Fibroblast of villous mesenchyme (primary cell): Measurements from ENCODE around the gene SLAIN1. TPM values are rescaled to one million over a fixed set of nuclear protein-coding genes. Genes with fewer than 3 reads are reported as not detected.

Source experiments
- DNase-seq: peaks from one replicate; pipeline ENCODE4 v3.0.0-alpha.2; 2010; ENCODE audit warnings: low read depth
- H3K4me3 ChIP-seq: 2 replicates; pipeline ENCODE4 v1.5.1; 2011; ENCODE audit warnings: low read depth, mild to moderate bottlenecking, low read length
- CTCF ChIP-seq: IDR thresholded peaks from 2 replicates; pipeline ENCODE4 v1.5.1; 2012; ENCODE audit warnings: low read depth, mild to moderate bottlenecking, low read length; ENCODE audit not compliant: insufficient read depth
- total RNA-seq: library from RNA; depleted of rRNA; stranded (reverse); fragments of >200 nt; gene quantifications from 2 replicates; pipeline ENCODE4 v1.2.3, GENCODE V29; 2012

Gene SLAIN1
- total RNA-seq, 1 donor = not detected

GRCh38 chr13:77733674-77734073, 36.2 kb downstream of the SLAIN1 start:
- H3K4me3 ChIP-seq = no peak overlapping the region
- no peak for DNase-seq
- TF ChIP-seq CTCF = no peak

- no peak overlapping the region for H3K4me3 ChIP-seq
- DNase-seq = no peak
- TF ChIP-seq CTCF = no peak
Observed at GRCh38 chr13:77737583-77738200, 40.2 kb downstream of the SLAIN1 start.

GRCh38 chr13:77740097-77740735, 42.7 kb downstream of the SLAIN1 start:
- H3K4me3 ChIP-seq = no peak overlapping the region
- no peak for TF ChIP-seq CTCF
- no peak for DNase-seq

DNA sequence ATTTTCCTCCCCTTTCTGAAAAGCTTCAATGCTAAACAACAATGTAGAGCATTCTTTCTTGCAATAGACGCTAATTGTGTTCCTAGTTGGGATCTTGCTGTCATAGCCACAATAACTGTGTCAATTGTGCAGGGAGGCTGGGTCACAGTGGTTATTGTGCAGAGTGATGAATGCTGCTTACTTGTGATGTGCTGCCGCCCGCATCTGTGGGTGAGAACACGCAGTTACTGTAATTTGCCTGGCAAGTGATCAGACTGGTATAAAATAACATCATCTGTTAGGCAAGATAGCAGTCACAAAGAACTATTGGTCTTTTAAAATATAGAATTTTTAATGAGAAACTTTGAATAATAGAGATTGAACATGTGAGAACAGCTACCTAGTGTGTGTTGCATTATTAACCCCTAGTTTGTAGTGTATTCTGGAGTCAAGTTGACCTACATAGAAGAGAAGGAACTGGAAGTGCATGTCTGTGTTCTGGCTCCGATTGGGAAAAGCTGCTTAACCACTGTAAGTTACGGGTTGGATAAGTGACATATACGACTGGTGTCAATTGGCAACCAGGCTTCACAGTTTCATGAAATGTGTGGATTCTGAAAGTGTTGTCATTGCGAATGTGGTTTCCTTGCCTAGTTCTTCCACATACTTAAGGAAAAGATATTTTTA, 43.6 kb downstream of the SLAIN1 start:
- H3K4me3 ChIP-seq = no peak overlapping the region
- TF ChIP-seq CTCF = no peak
- DNase-seq = no peak

- no peak for TF ChIP-seq CTCF
- no peak for DNase-seq
- H3K4me3 ChIP-seq = no peak overlapping the region
Observed at GRCh38 chr13:77741597-77741972, 44.1 kb downstream of the SLAIN1 start.

GRCh38 chr13:77742801-77743200, 45.3 kb downstream of the SLAIN1 start:
- H3K4me3 ChIP-seq = no peak overlapping the region
- TF ChIP-seq CTCF = no peak
- DNase-seq = no peak
